GM19240 (cell line): ENCODE measurements around the gene NUMBL.
A peak's percentile ranks its signal among the peaks of the same experiment; 100 is the strongest.

Experiments
- DNase-seq: peaks from one replicate; pipeline ENCODE4 v3.0.0; 2011; ENCODE audit warnings: low spot score; ENCODE audit not compliant: insufficient read length

NUMBL gene

DNA sequence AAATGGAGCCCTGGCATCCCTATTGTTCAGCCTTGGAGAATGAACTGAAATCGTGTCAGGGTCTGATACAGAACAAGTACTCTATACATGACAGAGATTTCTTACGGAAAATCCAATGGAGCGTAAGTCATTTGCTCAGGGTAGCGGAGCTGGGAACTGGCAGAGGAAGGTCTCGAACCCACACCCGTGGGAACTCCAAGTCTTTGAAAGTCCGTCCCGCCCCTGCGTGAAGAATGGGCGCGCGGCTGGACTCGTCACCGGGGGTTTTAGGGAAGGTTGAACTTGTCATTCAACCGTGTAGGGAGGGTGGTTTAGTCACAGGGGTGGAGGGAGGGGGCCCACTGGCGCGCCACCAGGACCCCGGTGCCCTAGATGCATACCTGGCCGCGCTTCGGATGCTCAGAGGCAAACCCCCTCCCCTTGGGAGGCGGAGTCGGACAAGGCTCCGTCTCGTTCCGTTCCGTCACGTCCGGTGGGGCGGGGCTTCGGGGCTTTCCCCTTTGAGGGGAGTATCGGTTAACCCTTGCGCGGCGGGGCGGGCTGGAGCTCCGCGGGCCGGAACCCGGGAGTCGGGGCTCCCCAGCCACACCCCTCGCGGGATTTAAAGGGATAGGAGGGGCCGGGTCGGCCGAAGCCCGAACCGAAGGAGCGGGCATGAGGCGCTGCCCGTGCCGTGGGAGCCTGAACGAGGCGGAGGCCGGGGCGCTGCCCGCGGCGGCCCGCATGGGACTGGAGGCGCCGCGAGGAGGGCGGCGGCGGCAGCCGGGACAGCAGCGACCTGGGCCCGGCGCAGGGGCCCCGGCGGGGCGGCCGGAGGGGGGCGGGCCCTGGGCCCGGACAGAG, 26.3 kb upstream of the NUMBL start, which contains the start of the genes COQ8B and ITPKC:
COQ8B (minus strand) TSS at position 405 of the 843 bp plus-strand sequence. CDS start 2,254 bp downstream, outside the sequence.
ITPKC (plus strand) TSS at position 631 of the 843 bp plus-strand sequence; CDS start at position 655, 24 bp downstream.
- peak; percentile 98 for DNase-seq

DNA sequence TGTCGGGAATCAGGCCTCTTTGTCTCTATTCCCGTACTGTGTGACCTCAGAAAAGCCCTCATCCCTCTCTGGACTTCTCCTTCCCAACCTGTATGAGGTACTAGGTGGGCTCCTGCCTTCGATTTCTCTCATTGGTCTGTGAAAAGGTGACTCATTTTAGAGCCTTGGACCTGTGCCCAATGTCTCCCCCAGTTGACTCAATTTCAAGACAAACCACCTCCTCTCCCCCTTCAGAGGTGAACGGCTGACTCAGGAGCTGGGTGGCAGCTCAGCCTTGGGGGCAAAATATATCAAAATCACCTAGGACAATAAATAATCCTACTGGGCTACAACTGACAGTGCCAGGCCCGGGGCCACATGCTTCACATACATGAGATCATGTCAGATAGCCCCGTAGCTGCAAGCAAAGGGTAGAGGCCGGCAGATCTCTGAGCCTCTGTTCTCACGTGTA, 25.6 kb upstream of the NUMBL start:
- no peak for DNase-seq

- DNase-seq: peak; percentile 94
Measured at GRCh38 chr19:40714441-40715299, 24.2 kb upstream of the NUMBL start.

GRCh38 chr19:40713939-40714338, 23.5 kb upstream of the NUMBL start:
- no peak for DNase-seq

DNA sequence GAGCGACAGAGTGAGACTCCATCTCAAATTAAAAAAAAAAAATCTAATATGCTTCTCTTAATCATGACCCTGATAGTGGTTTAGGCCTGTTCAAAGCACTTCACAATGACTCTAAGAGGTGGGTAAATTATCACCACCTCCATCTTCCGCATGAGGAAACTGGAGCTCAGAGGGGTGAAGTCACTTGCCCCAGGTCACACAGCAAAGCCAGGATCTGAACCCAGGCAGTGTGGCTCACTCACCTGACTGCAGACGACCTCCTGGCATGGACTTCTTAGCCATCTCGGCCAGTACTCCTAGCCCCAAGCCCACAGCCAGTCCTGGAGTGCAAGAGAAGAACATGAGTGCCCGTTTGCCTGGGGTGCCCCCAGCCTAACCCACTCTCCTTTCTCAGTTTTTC, 19.4 kb upstream of the NUMBL start:
- DNase-seq: no peak

DNA sequence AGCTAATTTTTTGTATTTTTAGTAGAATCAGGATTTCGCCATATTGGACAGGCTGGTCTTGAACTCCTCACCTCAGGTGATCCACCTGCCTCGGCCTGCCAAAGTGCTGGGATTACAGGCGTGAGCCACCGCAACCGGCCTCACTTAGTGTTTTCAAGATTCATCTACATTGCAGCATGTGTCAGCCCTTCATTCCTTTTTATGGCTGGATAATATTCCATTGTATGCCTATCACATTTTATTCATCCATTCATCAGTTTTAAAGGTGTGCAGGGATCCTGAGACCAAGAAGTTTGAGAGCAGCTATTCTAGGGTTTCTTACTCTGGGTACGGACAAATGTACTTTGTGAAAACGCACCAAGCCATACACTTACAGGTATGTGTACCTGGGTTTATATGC, 17.2 kb upstream of the NUMBL start:
- DNase-seq: no peak

- no peak for DNase-seq
Measured at GRCh38 chr19:40705950-40706619, 15.6 kb upstream of the NUMBL start.

DNA sequence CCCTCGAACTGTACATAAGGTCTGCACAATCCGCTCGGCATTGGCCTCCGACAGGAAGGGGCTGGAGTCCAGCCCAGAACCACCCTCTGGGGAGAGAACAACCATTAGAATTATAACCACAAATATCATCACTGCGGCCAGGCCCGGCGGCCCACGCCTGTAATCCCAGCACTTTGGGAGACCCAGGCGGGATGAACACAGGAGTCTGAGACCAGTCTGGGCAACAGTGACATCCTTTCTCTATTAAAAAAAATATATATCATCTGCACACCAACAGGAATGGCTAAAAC, 14.9 kb upstream of the NUMBL start:
- no peak for DNase-seq

DNA sequence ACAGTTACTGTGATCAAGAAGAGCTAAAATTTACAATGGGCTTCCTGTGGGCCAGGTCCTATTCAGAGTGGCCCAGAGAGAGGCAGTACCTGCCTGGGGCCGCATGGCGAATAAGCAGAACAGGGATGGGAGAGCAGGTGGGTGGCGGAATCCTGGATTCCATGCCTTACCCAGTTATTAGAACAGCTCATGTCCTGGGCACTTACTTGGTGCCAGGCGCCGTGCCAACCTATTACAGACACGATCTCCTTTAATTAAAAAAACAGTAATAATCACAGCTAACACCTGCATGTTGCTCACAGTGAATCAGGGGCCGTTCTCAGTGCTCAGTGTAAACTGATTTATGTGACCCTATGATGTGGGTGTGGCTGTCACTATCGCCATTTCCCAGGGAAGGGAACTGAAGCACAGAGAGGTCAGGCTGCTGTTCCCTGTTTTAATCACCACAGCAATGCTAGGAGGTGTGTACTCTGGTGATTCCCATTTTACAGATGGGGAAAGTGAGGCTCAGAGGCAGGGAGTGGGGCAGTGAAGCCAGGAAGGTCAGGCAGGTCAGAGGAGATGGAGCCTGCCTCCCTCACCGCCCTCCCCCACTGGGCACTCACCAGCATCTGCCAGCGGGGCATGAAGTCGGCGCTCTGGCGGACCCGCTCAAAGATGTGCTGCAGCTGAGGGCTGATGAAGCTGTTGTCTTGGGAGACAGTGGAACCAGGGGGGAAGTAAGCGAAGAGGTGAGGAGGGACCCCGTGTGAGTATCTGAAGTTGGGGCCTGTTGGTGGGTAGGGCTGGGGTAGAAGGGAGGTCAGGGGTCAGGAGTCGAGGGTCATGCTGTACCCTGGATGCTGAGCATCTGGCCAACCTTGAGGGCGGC, 14.3 kb upstream of the NUMBL start:
- DNase-seq: no peak

GRCh38 chr19:40703029-40703755, 12.7 kb upstream of the NUMBL start:
- no peak for DNase-seq

DNA sequence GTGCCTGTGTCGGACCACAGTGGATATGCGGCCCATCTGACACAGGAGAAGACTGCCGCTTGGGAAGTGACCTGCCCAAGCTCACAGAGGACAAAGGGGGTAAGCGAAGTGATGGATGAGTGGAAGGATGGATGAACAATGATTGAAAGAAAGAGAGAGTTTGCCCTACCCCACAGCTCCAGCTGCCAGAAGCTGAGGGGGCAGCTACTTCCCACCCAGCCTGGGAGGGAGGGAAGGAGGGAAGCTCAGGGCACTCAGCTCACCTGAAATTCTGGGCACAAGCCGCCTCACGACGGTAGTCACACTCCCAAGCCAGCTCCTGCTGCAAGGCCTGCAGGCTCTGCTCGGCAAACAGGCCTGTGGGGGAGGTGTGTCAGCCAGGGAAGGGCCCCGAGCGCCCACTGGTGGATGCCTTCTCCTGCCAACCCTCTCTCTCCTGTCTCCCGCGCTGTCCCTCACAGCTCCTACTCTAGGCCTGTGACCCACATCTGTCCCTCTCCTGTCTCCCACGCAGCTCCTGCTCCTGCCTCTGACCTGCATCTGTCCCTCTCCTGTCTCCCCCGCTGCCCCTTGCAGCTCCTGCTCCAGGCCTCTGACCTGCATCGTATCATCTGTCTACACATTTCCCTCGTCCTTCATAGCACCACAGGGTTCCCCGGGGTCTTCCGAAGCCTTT, 12.0 kb upstream of the NUMBL start:
- DNase-seq: no peak

- no peak for DNase-seq
Measured at GRCh38 chr19:40701758-40702157, 11.3 kb upstream of the NUMBL start.

GRCh38 chr19:40700083-40700482, 9.6 kb upstream of the NUMBL start:
- DNase-seq: no peak

GRCh38 chr19:40697007-40697406, 6.6 kb upstream of the NUMBL start:
- DNase-seq: no peak

DNA sequence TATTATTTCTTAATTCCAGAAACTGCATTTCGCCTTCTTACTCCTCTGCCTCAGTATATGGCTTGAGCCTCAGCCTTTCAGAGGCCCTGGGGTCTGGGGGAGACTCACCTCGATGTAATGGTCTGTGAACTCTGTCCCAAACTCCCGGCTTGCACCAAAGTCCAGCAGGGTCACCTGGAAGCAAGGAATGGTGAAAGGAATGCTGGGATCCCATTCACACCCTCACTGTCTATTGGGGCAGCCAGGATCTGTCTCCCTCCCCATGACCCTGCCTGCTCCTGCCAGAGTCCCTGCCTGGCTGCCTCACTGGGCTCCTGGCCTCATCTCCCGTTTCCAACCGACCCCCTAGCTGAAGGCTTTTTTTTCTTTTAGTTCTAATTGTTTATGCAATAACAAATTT, 5.4 kb upstream of the NUMBL start:
- no peak for DNase-seq

DNA sequence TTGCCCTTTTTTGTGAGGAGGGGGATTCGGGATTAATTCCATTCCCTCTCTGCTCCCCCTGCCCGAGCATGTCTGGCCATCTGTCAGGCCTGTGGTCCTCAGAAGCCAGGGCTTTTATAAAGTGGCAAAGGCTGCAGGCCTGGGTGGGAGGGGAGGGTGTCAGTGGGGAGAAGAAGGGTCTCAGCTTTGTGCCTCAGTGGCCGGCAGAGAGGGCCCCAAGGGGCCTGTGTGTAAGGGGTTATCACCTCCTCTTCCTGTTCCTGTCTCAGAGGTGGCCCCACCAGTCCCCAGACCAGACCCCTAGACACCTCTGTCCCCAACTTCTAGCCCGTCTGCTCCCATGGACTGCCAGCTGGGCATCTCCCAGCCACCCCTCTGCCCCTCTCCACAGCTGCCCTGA, 3.4 kb upstream of the NUMBL start:
- DNase-seq: no peak

GRCh38 chr19:40693150-40693788, 2.8 kb upstream of the NUMBL start:
- DNase-seq: no peak

GRCh38 chr19:40692212-40692551, 1.7 kb upstream of the NUMBL start:
- DNase-seq: no peak
